Tibial nerve (tissue), 4 donors: Measurements from ENCODE around the gene SOX12. TPM values are rescaled to one million over a fixed set of nuclear protein-coding genes. Genes with fewer than 3 reads are reported as not detected.

Experiments used
- DNase-seq, 2 donors: peaks; one replicate each; pipeline ENCODE4 v3.0.0-alpha.2; 2019; ENCODE audit warnings: low spot score in 2 of 2
- H3K27ac ChIP-seq, 4 donors: fragments of 200-600 bp; sonication (generic) in 3 of 4; one replicate each; pipeline ENCODE4 v1.5.1; 2017 to 2019; ENCODE audit warnings: mild to moderate bottlenecking in 1 of 4
- H3K27me3 ChIP-seq, 2 donors: fragments of 200-600 bp; sonication (generic) in 1 of 2; one replicate each; pipeline versions ENCODE4 v1.5.1 to v1.6.0; 2017 to 2019
- H3K36me3 ChIP-seq, 3 donors: fragments of 200-600 bp; sonication (generic); one replicate each; pipeline ENCODE4 v1.5.1; 2018 to 2019
- H3K4me1 ChIP-seq, 4 donors: fragments of 200-600 bp; sonication (generic) in 3 of 4; one replicate each; pipeline ENCODE4 v1.5.1; 2017 to 2019
- H3K4me3 ChIP-seq, 4 donors: fragments of 200-600 bp; sonication (generic) in 3 of 4; one replicate each; pipeline ENCODE4 v1.5.1; 2017 to 2019; ENCODE audit warnings: mild to moderate bottlenecking in 1 of 4, moderate library complexity in 1 of 4
- H3K9me3 ChIP-seq, 4 donors: fragments of 200-600 bp; sonication (generic) in 3 of 4; one replicate each; pipeline ENCODE4 v1.5.1; 2017 to 2019
- EP300 ChIP-seq, 2 donors: sonication (generic); formaldehyde crosslinking; IDR thresholded peaks; one replicate each; pipeline ENCODE4 v1.6.1; 2017; ENCODE audit warnings: antibody characterized with exemption in 2 of 2, mild to moderate bottlenecking in 1 of 2
- POLR2A ChIP-seq, 2 donors: fragments of 450-650 bp; IDR thresholded peaks; one replicate each; pipeline ENCODE4 v1.6.1; 2017; ENCODE audit warnings: antibody characterized with exemption in 2 of 2, mild to moderate bottlenecking in 2 of 2, moderate library complexity in 2 of 2
- WGBS, 2 donors: methylation state at CpG; one replicate each; pipeline ENCODE4 v1.1.5; 2018; 5-methylcytosine and 5-hydroxymethylcytosine counted together
- total RNA-seq, 4 donors: library from RNA; depleted of rRNA; stranded (reverse); fragments of >200 nt; gene quantifications; one replicate each; pipeline ENCODE4 v1.1.0, GENCODE V29; 2016
- TF ChIP-seq, protein P1 (sequence below), 5 experiments: fragments of 200-600 bp in 3 of 5; fragments of 450-650 bp in 2 of 5; sonication (generic) in 3 of 5; IDR thresholded peaks; one replicate each; pipeline ENCODE4 v1.5.1; 2016 to 2019; ENCODE audit warnings: antibody characterized with exemption in 5 of 5, mild to moderate bottlenecking in 3 of 5, moderate library complexity in 2 of 5

Gene SOX12
- total RNA-seq, 4 donors from 2014 or later = 4.6 to 9.8 (median 8.6) TPM

DNA sequence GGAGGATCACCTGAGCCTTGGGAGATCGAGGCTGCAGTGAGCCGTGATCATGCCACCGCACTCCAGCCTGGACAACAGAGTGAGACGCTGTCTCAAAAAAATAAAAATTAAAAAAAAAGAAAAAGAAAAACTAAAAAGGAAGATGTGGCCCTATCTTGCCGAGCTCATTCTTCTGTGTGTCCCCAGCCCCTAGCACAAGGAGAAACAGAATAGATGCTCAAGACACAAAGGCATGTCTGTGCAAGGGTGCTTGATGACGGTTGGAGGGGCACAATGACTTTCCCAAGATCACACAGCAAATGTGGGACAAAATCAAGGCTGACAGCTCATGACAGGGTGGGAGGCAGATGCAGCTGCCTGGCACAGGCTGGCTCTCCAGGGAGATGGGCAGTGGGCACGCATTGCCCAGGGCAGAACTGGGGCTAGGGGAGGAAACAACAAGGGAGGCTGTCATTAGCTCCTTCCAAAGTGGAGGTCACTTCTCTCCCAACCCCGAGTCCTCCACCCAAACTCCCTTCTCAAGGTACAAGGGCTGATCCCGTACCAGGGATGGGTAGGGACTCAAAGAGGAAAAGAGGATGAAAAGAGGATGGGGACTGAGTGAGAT lies 20.8 kb downstream of the SOX12 start:
- Histone ChIP-seq H3K27ac (peak overlapping the region; percentile 81 to 98 (median 86)), H3K4me3 (peak overlapping the region; percentile 51 to 83 (median 66)), H3K27me3 (no peaks in the 10 kb centered on the region), H3K4me1 (peaks cover 0 to 13% (median 5%) of the 10 kb centered on the region in 4 donors), H3K36me3 (peaks cover 0 to 15% (median 0%) of the 10 kb centered on the region in 3 donors), H3K9me3 (peaks cover 0 to 5% (median 0%) of the 10 kb centered on the region in 4 donors)
- TF ChIP-seq, protein P1, sequence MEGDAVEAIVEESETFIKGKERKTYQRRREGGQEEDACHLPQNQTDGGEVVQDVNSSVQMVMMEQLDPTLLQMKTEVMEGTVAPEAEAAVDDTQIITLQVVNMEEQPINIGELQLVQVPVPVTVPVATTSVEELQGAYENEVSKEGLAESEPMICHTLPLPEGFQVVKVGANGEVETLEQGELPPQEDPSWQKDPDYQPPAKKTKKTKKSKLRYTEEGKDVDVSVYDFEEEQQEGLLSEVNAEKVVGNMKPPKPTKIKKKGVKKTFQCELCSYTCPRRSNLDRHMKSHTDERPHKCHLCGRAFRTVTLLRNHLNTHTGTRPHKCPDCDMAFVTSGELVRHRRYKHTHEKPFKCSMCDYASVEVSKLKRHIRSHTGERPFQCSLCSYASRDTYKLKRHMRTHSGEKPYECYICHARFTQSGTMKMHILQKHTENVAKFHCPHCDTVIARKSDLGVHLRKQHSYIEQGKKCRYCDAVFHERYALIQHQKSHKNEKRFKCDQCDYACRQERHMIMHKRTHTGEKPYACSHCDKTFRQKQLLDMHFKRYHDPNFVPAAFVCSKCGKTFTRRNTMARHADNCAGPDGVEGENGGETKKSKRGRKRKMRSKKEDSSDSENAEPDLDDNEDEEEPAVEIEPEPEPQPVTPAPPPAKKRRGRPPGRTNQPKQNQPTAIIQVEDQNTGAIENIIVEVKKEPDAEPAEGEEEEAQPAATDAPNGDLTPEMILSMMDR (IDR thresholded peaks at IDR 0.05) = no peak
- TF ChIP-seq EP300 (IDR thresholded peaks at IDR 0.05) (no peak), POLR2A (IDR thresholded peaks at IDR 0.05) (no peak)
- 59 to 62% methylated on average over 9 of the region's 9 CpGs for WGBS, 2 donors
- DNase-seq = no peak

DNA sequence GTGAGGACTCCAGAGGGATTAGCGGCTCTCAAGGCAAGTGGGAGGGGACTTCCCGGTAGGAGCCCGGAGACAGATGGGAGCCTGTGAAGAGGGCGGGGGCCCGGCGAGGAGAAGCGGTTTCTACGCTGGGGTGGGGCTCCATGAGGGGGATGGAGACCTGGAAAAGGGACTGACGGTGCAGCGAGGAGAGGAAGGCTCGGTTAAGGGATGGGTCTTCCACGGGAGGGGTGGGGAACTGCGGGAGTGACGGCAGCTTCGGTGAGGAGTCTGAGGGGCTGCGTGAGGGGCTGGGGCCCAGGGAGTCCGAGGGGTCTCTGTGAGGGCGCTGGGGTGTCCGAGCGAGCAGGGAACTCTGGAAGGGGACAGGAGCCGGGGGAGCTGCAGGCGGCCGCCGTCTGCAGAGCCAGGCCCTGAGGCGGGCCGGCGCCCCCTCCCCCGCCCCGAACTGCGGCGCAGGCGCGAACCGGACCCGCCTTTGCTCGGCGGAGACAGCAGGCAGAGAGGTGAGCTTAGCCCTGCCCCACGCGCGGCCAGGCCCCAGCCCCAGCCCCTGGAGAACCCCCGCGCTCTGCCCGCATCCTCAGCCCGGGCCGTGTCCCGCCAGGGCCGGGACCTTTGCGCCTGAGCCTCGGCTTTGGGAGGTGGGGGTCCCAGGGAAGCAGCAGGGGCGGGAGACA lies 21.4 kb downstream of the SOX12 start, which contains the start of gene NRSN2:
Gene NRSN2 (plus strand): TSS at position 472 of the 677 bp plus-strand sequence. CDS start 2,533 bp downstream, outside the sequence.
- Histone ChIP-seq H3K4me3 (peak within 1 kb of the TSS; percentile 51 to 83 (median 66)), H3K36me3 (peaks cover 0 to 18% (median 0%) of the 10 kb centered on the region in 3 donors), H3K4me1 (peaks cover 0 to 13% (median 5%) of the 10 kb centered on the region in 4 donors), H3K9me3 (peaks cover 0 to 3% (median 0%) of the 10 kb centered on the region in 4 donors), H3K27me3 (no peaks in the 10 kb centered on the region), H3K27ac (peak within 1 kb of the TSS; percentile 81 to 98 (median 86))
- DNase-seq = peak in 1 of 2 donors; percentile 37
- TF ChIP-seq EP300 (IDR thresholded peaks at IDR 0.05) (peak in 1 of 2 donors; percentile 51), POLR2A (IDR thresholded peaks at IDR 0.05) (peak in 1 of 2 donors; percentile 42)
- TF ChIP-seq, protein P1 (IDR thresholded peaks at IDR 0.05) = no peak
- WGBS, 2 donors = 1 to 3% methylated on average over 30 to 37 of the region's 50 CpGs

- Histone ChIP-seq H3K4me3 (peak overlapping the region; percentile 51 to 83 (median 66)), H3K27me3 (no peaks in the 10 kb centered on the region), H3K4me1 (peaks cover 0 to 13% (median 5%) of the 10 kb centered on the region in 4 donors), H3K27ac (peak overlapping the region; percentile 81 to 98 (median 86)), H3K9me3 (no peaks in the 10 kb centered on the region), H3K36me3 (peaks cover 0 to 21% (median 0%) of the 10 kb centered on the region in 3 donors)
- TF ChIP-seq, protein P1 (IDR thresholded peaks at IDR 0.05) = no peak
- 0% methylated on average over 15 to 19 of the region's 19 CpGs for WGBS, 2 donors
- DNase-seq = no peak
These were observed 21.9 kb downstream of the SOX12 start for GRCh38 chr20:347317-347639.

DNA sequence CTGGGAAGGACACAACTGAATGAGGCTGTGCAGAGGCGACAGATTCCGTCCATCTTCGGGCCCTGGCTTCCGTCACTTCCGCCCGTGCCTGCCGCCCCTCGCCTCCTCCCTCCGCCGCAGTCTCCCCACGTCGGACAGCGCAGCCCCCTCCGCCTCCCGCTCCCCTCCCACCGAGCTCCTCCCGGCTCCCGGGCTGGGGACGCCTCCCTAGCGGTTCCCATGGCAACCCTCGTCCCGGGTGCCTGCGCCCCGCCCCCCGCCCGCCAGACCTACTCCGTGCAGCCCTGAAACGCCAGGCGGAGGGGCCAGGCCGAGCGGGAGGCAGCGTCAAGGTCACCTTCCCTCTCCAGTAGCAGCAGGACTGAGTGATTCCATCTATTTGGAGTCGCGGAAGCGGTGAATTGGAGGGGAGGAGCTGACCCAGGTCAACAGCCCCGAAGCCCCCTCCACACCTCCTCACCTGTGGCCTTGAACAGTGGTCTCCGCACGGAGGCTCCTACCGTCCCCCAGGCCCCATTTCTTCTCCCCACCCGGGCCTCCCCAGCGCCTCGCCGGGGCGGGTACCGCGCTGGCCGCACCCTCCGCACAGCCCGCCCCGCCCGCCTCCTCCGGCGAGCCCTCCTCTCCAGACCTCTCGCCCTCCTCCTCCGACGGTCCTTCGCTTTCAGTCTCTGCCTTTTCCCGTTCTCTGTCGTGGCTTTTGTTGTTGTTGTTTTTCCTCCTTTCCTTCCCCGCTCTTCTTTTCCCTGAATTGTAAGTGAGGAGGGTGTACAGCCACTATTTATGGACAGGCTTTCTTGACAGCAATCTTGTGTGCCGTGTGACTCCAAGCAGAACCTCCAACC lies 22.5 kb downstream of the SOX12 start:
- peak; percentile 79 to 81 for DNase-seq
- Histone ChIP-seq H3K4me3 (peak overlapping the region; percentile 51 to 83 (median 66)), H3K27ac (peak overlapping the region; percentile 81 to 98 (median 86)), H3K9me3 (no peaks in the 10 kb centered on the region), H3K36me3 (peaks cover 0 to 24% (median 0%) of the 10 kb centered on the region in 3 donors), H3K4me1 (peaks cover 0 to 13% (median 5%) of the 10 kb centered on the region in 4 donors), H3K27me3 (no peaks in the 10 kb centered on the region)
- TF ChIP-seq POLR2A (IDR thresholded peaks at IDR 0.05) (peak; percentile 25 to 54), EP300 (IDR thresholded peaks at IDR 0.05) (peak in 1 of 2 donors; percentile 62)
- TF ChIP-seq, protein P1 (IDR thresholded peaks at IDR 0.05) = peak in 1 of 5 experiments; percentile 20
- 1% methylated on average over 54 to 57 of the region's 61 CpGs for WGBS, 2 donors
